HEK293 (cell line): ENCODE measurements around the gene KLRC4.

ENCODE experiments used
- BCL11B ChIP-seq: fragments of 450-650 bp; formaldehyde crosslinking; IDR thresholded peaks from 2 replicates; pipeline ENCODE4 v1.5.1; 2016; ENCODE audit warnings: low read depth, missing biosample characterization, missing genetic modification characterization
- GFI1B ChIP-seq: fragments of 450-650 bp; formaldehyde crosslinking; IDR thresholded peaks from 2 replicates; pipeline ENCODE4 v1.5.1; 2016; ENCODE audit warnings: missing biosample characterization, missing genetic modification characterization
- HOXA7 ChIP-seq: sonication (generic); formaldehyde crosslinking; IDR thresholded peaks from 2 replicates; pipeline ENCODE4 v1.8.1; 2022; ENCODE audit warnings: missing genetic modification reagents, borderline replicate concordance
- MYNN ChIP-seq: fragments of 450-650 bp; formaldehyde crosslinking; IDR thresholded peaks from 2 replicates; pipeline ENCODE4 v1.5.1; 2016; ENCODE audit warnings: missing biosample characterization, missing genetic modification characterization, borderline replicate concordance
- REPIN1 ChIP-seq: fragments of 450-650 bp; formaldehyde crosslinking; IDR thresholded peaks from 2 replicates; pipeline ENCODE4 v1.5.1; 2017; ENCODE audit warnings: missing biosample characterization, missing genetic modification characterization, low read depth
- SETDB1 ChIP-seq: IDR thresholded peaks from one replicate; pipeline ENCODE4 v1.6.1; 2017; ENCODE audit warnings: mild to moderate bottlenecking, low read length, moderate library complexity, mixed read lengths; ENCODE audit not compliant: insufficient read length
- ZBTB21 ChIP-seq: fragments of 450-650 bp; formaldehyde crosslinking; IDR thresholded peaks from 2 replicates; pipeline ENCODE4 v1.5.1; 2017; ENCODE audit warnings: missing biosample characterization, missing genetic modification characterization
- ZBTB8A ChIP-seq: fragments of 450-650 bp; formaldehyde crosslinking; IDR thresholded peaks from 2 replicates; pipeline ENCODE4 v1.5.1; 2016; ENCODE audit warnings: missing biosample characterization, missing genetic modification characterization
- ZNF140 ChIP-seq: fragments of 450-650 bp; formaldehyde crosslinking; IDR thresholded peaks from 2 replicates; pipeline ENCODE4 v1.5.1; 2016; ENCODE audit warnings: missing biosample characterization, missing genetic modification characterization
- ZNF174 ChIP-seq: fragments of 450-650 bp; formaldehyde crosslinking; IDR thresholded peaks from 2 replicates; pipeline ENCODE4 v1.5.0; 2017; ENCODE audit warnings: missing biosample characterization, mild to moderate bottlenecking, missing genetic modification characterization
- ZNF2 ChIP-seq: fragments of 450-650 bp; formaldehyde crosslinking; IDR thresholded peaks from 2 replicates; pipeline ENCODE4 v1.5.1; 2016; ENCODE audit warnings: missing biosample characterization, missing genetic modification characterization
- ZNF214 ChIP-seq: fragments of 450-650 bp; formaldehyde crosslinking; IDR thresholded peaks from 2 replicates; pipeline ENCODE4 v1.5.1; 2017; ENCODE audit warnings: missing biosample characterization, mild to moderate bottlenecking, missing genetic modification characterization, borderline replicate concordance
- ZNF266 ChIP-seq: fragments of 450-650 bp; formaldehyde crosslinking; IDR thresholded peaks from 2 replicates; pipeline ENCODE4 v1.5.1; 2016; ENCODE audit warnings: missing biosample characterization, missing genetic modification characterization, low read depth
- ZNF311 ChIP-seq: fragments of 450-650 bp; formaldehyde crosslinking; IDR thresholded peaks from 2 replicates; pipeline ENCODE4 v1.5.1; 2017; ENCODE audit warnings: missing biosample characterization, missing genetic modification characterization, borderline replicate concordance
- ZNF391 ChIP-seq: fragments of 450-650 bp; formaldehyde crosslinking; IDR thresholded peaks from 2 replicates; pipeline ENCODE4 v1.5.1; 2016; ENCODE audit warnings: low read depth, missing biosample characterization, missing genetic modification characterization, borderline replicate concordance
- ZNF473 ChIP-seq: fragments of 450-650 bp; formaldehyde crosslinking; IDR thresholded peaks from 2 replicates; pipeline ENCODE4 v1.5.1; 2017; ENCODE audit warnings: missing biosample characterization, missing genetic modification characterization
- ZNF629 ChIP-seq: fragments of 450-650 bp; formaldehyde crosslinking; IDR thresholded peaks from 2 replicates; pipeline ENCODE4 v1.5.1; 2017; ENCODE audit warnings: missing biosample characterization, missing genetic modification characterization
- ZNF660 ChIP-seq: fragments of 450-650 bp; IDR thresholded peaks from 2 replicates; pipeline ENCODE4 v1.5.1; 2018; ENCODE audit warnings: missing biosample characterization, mild to moderate bottlenecking, missing genetic modification characterization
- ZNF670 ChIP-seq: fragments of 450-650 bp; formaldehyde crosslinking; IDR thresholded peaks from 2 replicates; pipeline ENCODE4 v1.5.1; 2016; ENCODE audit warnings: missing biosample characterization, missing genetic modification characterization, low read depth
- ZNF843 ChIP-seq: fragments of 450-650 bp; formaldehyde crosslinking; IDR thresholded peaks from 2 replicates; pipeline ENCODE4 v1.5.1; 2016; ENCODE audit warnings: missing biosample characterization, missing genetic modification characterization
- TF ChIP-seq, protein P1 (sequence below): fragments of 450-650 bp; formaldehyde crosslinking; IDR thresholded peaks from 2 replicates; pipeline ENCODE4 v1.5.1; 2016; ENCODE audit warnings: missing biosample characterization, missing genetic modification characterization
- TF ChIP-seq, protein P2 (sequence below): fragments of 450-650 bp; formaldehyde crosslinking; IDR thresholded peaks from 2 replicates; pipeline ENCODE4 v1.5.1; 2016; ENCODE audit warnings: missing biosample characterization, missing genetic modification characterization
- TF ChIP-seq, protein P3 (sequence below): fragments of 450-650 bp; formaldehyde crosslinking; IDR thresholded peaks from 2 replicates; pipeline ENCODE4 v1.5.1; 2016; ENCODE audit warnings: missing biosample characterization, missing genetic modification characterization, low read depth
- TF ChIP-seq, protein P4 (sequence below): sonication (generic); formaldehyde crosslinking; IDR thresholded peaks from 2 replicates; pipeline ENCODE4 v1.8.1; 2022; ENCODE audit warnings: mild to moderate bottlenecking, moderate library complexity, missing genetic modification reagents
- TF ChIP-seq, protein P5 (sequence below): fragments of 450-650 bp; formaldehyde crosslinking; IDR thresholded peaks from 2 replicates; pipeline ENCODE4 v1.5.1; 2016; ENCODE audit warnings: missing biosample characterization, missing genetic modification characterization
- TF ChIP-seq, protein P6 (sequence below): fragments of 450-650 bp; formaldehyde crosslinking; IDR thresholded peaks from 2 replicates; pipeline ENCODE4 v1.5.1; 2016; ENCODE audit warnings: missing biosample characterization, missing genetic modification characterization
- TF ChIP-seq, protein P7 (sequence below): fragments of 450-650 bp; formaldehyde crosslinking; IDR thresholded peaks from 2 replicates; pipeline ENCODE4 v1.5.1; 2016; ENCODE audit warnings: missing biosample characterization, missing genetic modification characterization

The KLRC4 gene

DNA sequence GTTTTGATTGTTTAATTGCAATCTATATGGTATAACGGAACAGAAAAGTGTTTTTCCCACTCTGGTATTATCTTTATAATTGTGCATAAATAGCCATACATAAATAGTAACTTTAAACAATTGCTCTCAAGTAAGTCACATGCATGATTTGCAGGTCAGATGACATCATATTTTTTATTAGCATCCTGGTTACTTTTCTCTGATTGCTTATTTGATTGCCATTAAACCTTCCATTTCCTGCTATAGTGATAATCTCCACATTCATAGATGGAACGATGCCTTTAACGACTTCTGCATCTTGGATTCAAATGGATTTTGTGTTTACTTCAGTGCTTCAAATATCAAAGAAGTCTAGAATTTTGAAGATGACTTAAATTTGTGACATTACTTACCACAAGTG is 16.3 kb downstream of the KLRC4 start (continued):
- TF ChIP-seq, protein P1, sequence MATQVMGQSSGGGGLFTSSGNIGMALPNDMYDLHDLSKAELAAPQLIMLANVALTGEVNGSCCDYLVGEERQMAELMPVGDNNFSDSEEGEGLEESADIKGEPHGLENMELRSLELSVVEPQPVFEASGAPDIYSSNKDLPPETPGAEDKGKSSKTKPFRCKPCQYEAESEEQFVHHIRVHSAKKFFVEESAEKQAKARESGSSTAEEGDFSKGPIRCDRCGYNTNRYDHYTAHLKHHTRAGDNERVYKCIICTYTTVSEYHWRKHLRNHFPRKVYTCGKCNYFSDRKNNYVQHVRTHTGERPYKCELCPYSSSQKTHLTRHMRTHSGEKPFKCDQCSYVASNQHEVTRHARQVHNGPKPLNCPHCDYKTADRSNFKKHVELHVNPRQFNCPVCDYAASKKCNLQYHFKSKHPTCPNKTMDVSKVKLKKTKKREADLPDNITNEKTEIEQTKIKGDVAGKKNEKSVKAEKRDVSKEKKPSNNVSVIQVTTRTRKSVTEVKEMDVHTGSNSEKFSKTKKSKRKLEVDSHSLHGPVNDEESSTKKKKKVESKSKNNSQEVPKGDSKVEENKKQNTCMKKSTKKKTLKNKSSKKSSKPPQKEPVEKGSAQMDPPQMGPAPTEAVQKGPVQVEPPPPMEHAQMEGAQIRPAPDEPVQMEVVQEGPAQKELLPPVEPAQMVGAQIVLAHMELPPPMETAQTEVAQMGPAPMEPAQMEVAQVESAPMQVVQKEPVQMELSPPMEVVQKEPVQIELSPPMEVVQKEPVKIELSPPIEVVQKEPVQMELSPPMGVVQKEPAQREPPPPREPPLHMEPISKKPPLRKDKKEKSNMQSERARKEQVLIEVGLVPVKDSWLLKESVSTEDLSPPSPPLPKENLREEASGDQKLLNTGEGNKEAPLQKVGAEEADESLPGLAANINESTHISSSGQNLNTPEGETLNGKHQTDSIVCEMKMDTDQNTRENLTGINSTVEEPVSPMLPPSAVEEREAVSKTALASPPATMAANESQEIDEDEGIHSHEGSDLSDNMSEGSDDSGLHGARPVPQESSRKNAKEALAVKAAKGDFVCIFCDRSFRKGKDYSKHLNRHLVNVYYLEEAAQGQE, result no peak
- no peak for TF ChIP-seq ZNF214
- no peak for TF ChIP-seq HOXA7 (CRISPR knock-in tag)
- TF ChIP-seq, protein P2, sequence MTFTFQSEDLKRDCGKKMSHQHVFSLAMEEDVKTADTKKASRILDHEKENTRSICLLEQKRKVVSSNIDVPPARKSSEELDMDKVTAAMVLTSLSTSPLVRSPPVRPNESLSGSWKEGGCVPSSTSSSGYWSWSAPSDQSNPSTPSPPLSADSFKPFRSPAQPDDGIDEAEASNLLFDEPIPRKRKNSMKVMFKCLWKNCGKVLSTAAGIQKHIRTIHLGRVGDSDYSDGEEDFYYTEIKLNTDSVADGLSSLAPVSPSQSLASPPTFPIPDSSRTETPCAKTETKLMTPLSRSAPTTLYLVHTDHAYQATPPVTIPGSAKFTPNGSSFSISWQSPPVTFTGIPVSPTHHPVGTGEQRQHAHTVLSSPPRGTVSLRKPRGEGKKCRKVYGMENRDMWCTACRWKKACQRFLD (tag by site-specific recombination), result no peak
- TF ChIP-seq ZNF2 (tag by site-specific recombination), result no peak
- TF ChIP-seq ZNF174 (tag by site-specific recombination), result no peak
- TF ChIP-seq ZNF629 (tag by site-specific recombination), result peak; percentile 67
- TF ChIP-seq ZNF843 (tag by site-specific recombination), result peak; percentile 56; the same call in 1 of the 2 replicates
- TF ChIP-seq ZNF311 (tag by site-specific recombination), result no peak
- TF ChIP-seq ZNF140 (tag by site-specific recombination), result no peak
- TF ChIP-seq ZNF473 (tag by site-specific recombination), result no peak
- TF ChIP-seq, protein P3, sequence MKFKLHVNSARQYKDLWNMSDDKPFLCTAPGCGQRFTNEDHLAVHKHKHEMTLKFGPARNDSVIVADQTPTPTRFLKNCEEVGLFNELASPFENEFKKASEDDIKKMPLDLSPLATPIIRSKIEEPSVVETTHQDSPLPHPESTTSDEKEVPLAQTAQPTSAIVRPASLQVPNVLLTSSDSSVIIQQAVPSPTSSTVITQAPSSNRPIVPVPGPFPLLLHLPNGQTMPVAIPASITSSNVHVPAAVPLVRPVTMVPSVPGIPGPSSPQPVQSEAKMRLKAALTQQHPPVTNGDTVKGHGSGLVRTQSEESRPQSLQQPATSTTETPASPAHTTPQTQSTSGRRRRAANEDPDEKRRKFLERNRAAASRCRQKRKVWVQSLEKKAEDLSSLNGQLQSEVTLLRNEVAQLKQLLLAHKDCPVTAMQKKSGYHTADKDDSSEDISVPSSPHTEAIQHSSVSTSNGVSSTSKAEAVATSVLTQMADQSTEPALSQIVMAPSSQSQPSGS (tag by site-specific recombination), result peak; percentile 90
- no peak for TF ChIP-seq ZBTB8A
- TF ChIP-seq, protein P4, sequence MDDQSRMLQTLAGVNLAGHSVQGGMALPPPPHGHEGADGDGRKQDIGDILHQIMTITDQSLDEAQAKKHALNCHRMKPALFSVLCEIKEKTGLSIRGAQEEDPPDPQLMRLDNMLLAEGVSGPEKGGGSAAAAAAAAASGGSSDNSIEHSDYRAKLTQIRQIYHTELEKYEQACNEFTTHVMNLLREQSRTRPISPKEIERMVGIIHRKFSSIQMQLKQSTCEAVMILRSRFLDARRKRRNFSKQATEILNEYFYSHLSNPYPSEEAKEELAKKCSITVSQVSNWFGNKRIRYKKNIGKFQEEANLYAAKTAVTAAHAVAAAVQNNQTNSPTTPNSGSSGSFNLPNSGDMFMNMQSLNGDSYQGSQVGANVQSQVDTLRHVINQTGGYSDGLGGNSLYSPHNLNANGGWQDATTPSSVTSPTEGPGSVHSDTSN (CRISPR knock-in tag), result no peak
- no peak for TF ChIP-seq SETDB1
- TF ChIP-seq BCL11B (tag by site-specific recombination), result no peak
- no peak for TF ChIP-seq ZNF391
- TF ChIP-seq ZBTB21 (tag by site-specific recombination), result peak; percentile 48; the same call in 1 of the 2 replicates
- TF ChIP-seq ZNF660 (tag by site-specific recombination), result 0 out of 2 replicates have a peak, but pooled peaks have one; percentile 55
- TF ChIP-seq ZNF670 (tag by site-specific recombination), result no peak
- TF ChIP-seq ZNF266, result no peak
- no peak for TF ChIP-seq REPIN1 (tag by site-specific recombination)
- no peak for TF ChIP-seq GFI1B (tag by site-specific recombination)
- TF ChIP-seq, protein P5, sequence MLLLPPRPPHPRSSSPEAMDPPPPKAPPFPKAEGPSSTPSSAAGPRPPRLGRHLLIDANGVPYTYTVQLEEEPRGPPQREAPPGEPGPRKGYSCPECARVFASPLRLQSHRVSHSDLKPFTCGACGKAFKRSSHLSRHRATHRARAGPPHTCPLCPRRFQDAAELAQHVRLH (tag by site-specific recombination), result no peak
- TF ChIP-seq, protein P6, sequence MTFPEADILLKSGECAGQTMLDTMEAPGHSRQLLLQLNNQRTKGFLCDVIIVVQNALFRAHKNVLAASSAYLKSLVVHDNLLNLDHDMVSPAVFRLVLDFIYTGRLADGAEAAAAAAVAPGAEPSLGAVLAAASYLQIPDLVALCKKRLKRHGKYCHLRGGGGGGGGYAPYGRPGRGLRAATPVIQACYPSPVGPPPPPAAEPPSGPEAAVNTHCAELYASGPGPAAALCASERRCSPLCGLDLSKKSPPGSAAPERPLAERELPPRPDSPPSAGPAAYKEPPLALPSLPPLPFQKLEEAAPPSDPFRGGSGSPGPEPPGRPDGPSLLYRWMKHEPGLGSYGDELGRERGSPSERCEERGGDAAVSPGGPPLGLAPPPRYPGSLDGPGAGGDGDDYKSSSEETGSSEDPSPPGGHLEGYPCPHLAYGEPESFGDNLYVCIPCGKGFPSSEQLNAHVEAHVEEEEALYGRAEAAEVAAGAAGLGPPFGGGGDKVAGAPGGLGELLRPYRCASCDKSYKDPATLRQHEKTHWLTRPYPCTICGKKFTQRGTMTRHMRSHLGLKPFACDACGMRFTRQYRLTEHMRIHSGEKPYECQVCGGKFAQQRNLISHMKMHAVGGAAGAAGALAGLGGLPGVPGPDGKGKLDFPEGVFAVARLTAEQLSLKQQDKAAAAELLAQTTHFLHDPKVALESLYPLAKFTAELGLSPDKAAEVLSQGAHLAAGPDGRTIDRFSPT (tag by site-specific recombination), result no peak
- TF ChIP-seq, protein P7, sequence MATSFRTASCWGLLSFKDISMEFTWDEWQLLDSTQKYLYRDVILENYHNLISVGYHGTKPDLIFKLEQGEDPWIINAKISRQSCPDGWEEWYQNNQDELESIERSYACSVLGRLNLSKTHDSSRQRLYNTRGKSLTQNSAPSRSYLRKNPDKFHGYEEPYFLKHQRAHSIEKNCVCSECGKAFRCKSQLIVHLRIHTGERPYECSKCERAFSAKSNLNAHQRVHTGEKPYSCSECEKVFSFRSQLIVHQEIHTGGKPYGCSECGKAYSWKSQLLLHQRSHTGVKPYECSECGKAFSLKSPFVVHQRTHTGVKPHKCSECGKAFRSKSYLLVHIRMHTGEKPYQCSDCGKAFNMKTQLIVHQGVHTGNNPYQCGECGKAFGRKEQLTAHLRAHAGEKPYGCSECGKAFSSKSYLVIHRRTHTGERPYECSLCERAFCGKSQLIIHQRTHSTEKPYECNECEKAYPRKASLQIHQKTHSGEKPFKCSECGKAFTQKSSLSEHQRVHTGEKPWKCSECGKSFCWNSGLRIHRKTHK (tag by site-specific recombination), result no peak
- TF ChIP-seq MYNN (tag by site-specific recombination), result no peak
